CD4-positive, alpha-beta T cell treated with Interleukin-17A for 4 hours (primary cell): ENCODE measurements around the gene RLF.

ENCODE experiments used
- DNase-seq: peaks from one replicate; pipeline ENCODE4 v3.0.0-alpha.2; 2020; ENCODE audit warnings: mixed read lengths

RLF gene

DNA sequence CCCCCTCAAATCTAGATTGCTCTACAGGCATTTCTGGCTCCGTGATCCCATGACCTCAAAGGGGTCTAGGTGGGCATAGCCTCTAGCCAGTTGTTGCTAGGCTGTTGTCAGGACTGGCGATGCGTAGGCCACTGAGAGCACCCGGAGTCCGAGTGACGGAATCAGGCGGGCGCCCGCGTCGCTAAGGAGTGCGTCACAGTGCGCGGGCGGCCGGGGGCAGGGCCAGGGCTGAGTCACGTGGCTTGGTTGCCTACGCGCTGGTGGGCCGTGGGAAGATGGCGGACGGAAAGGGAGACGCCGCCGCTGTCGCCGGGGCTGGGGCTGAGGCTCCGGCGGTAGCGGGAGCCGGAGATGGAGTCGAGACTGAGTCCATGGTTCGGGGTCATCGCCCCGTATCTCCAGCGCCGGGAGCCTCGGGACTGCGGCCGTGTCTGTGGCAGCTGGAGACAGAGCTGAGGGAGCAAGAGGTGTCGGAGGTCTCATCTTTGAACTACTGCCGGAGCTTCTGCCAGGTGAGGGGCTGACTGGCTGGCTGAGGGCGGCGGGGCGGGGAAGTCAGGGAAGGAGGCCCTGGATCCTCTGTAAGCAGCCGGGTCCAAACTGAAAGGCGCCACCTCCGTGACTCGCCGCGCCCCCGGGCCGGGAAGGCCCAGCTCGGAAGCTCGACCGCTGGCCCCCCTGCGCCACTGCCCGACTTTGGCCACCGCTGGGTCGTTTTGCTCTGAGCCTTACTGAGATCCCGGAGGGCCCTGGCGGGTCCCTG, at the start of gene RLF:
TSS of gene RLF (plus strand) at position 263 of the 763 bp plus-strand sequence. CDS start at position 276, 13 bp downstream.
- DNase-seq: peak; percentile 95

- no peak for DNase-seq
These were observed 46.8 kb upstream of the RLF start for GRCh38 chr1:40114400-40114799.

DNA sequence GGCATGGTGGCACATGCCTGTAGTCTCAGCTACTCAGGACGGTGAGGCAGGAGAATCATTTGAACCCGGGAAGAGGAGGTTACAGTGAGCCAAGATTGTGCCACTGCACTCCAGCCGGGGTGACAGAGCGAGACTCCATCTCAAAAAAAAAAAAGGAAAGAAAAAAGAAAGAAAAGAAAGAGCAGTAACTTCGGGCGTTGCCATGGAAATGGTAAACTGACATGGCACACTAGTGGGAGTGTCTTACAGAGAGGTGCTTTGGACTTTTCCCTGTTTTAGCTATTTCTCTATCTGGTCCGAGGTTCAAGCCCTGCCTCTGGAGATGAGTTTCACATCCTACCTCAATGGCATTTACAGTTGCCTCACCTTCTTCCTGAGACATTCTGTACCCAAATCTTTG, 41.1 kb upstream of the RLF start:
- no peak for DNase-seq

DNA sequence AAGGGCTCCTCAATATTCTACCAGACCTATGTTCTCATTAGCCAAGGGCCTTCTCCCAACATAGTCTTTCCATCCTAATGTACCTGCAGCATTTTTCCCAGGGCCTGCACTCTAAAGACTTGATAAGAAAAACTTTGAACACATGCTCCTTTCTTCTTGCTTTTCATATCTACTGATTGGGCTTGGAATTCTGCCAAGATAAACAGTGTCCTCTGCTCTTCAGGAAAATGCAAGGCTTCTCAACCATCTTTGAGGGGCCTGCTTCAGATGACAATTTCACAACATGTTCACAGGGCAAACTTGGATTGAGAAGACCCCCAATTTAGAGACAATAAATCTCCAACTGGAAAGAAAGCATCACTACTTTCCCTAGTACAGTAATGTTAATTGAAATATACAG, 38.3 kb upstream of the RLF start:
- DNase-seq: no peak

GRCh38 chr1:40130892-40131291, 30.3 kb upstream of the RLF start:
- DNase-seq: no peak

DNA sequence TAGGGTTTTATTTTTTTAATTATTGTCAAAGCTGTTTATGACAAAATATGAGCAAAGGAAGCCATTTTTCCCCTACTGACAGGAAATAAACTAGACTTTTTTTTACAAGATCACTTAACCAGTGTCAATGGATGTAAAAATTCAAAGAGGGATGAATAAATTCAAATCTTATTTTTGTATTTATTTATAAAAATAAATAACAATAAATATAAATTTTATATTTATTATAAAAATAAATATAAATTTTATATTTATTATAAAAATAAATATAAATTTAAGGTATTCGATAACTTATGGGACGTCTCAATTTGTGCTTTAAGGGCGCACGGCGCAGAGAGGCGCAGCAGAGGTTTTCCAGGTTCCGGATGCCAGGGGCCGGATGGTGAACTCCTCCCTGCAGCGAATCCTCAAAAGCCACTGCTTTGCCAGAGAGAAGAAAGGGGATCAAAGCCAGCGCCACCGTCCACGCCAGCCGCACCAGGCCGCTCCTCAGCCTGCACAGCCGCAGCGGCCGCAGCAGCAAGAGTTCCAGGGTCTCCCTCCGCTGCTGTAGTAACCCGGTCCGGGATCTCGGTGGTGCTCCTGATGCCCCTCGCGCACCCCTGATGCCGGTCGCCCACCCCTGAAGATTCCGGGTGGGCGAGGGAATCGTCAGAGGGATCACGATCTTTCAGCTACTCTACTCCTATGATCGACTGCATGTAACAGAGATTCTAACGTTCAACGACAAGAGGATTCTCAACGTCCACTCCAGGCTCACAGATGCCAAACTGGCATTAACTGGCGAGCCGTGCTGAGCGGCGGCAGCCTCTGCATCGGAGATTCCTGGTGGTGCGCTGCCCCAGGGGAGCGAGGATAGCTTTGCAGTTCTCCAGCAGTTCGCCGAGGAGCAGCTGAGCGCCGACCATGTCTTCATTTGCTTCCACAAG, 28.5 kb upstream of the RLF start:
- DNase-seq: no peak

DNA sequence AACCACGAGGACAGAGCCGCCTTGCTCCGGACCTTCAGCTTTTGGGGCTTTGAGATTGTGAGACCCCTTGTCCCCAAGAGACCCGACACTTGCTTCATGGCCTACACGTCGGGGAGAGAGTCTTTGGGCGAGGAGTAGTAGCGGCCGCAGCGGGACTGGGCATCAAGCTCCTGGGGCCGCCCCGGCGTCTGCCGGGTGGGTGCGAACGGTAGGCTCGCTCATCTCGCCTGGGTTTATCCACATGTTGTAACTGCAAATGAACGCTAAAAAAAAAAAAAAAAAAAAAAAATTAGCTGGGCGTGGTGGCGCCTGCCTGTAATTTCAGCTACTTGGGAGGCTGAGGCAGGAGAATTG, 27.9 kb upstream of the RLF start:
- no peak for DNase-seq

DNA sequence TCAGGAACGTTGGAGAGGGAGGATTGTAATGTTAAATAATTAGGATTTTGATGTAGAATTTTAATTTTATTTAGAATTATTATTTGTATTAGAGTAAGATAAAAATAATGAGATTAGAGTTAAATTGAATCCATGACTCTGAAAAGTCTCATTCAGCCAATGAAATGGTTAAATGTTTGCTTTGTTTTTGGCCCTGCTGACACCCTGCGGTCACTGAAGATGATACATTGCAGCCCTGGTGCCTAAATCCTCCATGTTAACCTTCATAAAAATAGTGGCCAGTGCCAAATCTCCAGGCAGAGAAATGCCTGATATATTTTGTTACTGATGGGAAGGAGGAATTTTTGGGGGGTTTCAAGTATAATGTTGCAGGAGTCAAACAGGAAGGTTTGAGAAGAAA, 27.3 kb upstream of the RLF start:
- DNase-seq: no peak

DNA sequence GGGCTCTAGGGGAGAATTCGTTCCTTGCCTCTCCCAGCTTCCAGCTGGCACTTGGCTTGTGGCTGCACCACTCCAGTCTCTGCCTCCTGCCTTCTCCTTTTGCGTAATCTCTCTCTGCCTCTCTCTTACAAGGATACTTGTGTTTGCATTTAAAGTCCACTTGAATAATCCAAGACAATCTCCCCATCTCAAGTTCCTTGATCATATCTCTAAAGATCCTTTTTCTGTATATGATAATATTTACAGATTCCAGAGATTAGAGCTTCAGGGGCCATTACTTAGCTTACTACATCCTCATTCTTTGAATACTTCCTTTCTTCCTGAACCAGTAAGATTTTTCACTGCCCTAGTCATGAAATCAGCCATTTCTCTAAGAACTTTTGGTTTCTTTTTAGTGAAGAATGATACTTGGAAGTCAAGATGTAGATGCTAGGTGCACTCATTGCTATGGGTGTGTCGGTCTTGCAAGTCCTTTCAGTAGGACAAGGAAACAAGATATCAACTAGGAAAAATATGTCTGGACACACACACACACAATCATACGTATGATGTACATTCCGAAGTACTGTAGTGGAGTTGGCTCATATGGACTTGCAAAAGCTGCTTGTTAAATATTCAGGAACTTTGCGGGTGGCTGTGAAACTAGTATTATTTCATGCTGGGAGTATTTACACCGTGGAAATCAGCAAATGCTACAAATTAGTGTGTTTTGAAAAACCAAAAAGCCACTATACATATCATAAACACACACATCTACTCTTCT, 20.8 kb upstream of the RLF start:
- no peak for DNase-seq

- DNase-seq: no peak
These were observed 19.2 kb upstream of the RLF start for GRCh38 chr1:40141878-40142535.

- peak; percentile 68 for DNase-seq
These were observed 17.2 kb upstream of the RLF start for GRCh38 chr1:40143891-40144575.

GRCh38 chr1:40151457-40152079, 9.6 kb upstream of the RLF start:
- DNase-seq: no peak

DNA sequence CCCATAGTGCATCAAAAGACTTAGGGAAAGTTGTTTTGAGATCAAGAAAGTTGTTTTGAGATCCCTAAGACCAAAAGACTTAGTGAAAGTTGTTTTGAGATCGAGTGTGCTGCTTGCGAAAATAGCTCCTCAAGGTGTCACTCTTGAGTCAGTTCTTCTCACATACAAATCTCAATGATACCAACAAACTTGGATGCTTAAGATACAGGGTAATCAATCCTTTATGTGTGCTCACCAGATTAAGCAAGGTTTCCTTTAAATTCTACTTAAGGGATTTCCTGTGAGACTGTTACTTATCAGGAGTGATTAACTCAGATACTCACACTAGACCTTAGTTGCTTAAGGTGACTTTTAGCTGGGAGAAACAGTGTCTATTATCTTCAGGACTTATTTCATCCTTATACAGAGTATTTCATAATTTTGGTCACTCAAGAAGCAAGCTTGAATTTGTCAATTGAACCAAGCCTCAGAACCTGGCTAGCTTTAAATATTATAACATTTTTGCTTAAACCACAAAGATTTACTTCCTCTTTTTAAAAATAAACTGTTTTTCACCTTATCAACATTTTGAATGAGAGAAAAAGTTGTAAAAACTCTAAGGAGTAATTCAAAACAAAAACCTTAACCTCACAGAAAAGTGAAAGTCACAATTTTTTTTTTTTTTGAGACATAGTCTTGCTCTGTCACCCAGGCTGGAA, 8.0 kb upstream of the RLF start:
- peak; percentile 51 for DNase-seq

DNA sequence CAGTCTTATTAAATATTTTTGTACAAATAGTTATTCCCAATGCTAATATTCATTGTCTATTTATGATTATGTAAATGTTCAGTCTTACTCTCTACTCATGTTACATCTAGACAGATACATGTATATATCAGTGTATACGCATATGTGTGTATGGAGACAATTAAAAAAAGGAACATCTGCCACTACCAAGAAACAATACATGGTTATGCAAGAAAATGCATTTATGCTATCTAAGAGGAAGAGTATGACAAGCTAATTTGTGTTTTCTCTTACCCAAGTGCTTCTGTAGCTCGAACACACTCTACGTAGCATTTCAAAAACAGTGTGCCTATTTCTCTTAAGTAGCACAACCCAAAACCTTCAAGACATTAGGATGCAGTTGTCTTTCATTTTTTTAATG, 6.1 kb upstream of the RLF start:
- DNase-seq: no peak

DNA sequence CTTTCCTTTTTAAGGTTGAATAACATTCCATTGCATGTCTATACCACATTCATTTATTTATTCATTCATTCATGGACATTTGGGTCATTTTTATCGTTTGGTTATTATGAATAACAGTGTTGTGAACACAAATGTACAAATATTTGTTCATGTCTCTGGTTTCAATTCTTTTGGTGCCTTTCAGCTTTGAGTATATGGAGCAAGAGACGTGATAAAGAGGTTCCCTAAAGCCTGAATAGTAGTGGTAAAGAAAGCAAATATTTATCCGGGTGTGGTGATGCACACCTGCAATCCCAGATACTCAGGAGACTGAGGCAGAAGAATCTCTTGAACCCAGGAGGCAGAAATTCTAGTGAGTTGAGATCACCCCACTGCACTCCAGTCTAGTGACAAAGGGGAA, 5.3 kb upstream of the RLF start:
- no peak for DNase-seq

DNA sequence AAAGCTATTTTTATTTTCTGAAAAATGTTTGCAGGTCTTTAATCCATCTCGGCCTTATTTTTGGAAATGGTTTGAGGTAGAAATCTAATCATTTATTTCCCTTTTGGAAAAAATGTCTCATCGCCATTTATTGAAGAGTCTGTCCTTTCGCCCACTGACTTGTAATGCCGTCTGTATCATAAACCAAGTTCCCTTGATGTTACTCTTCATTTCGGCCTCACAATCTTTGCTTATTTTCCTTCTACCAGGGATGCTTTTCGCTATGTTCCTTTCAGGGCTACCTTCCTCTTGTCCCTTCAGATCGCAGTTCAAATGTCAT, 422 bp upstream of the RLF start:
- DNase-seq: no peak

DNA sequence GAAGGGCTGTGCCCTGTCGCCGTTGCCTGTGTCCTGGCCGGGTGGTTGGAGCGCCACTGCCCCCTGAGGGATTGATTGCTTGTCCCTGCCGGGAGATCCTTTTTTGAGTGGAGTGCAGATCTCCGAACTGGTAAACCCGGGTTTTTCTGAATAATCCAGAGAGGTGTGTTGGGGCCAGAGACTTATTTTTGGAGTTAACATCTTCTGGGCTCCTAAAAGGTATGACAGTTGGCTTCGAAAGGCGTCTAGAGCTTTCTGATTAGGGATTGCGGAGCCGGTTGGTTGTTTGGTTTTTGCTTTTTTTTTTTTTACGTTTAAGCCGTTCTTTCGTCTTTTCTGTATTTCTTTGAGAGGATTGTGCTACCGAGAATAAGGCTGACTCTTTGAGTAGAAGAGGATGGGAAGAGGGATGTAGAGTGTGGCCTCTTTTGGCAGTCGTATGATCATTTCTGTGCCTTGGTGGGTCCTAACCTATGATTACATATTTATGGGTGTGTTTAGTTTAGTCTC, 756 bp downstream of the RLF start:
- DNase-seq: no peak

DNA sequence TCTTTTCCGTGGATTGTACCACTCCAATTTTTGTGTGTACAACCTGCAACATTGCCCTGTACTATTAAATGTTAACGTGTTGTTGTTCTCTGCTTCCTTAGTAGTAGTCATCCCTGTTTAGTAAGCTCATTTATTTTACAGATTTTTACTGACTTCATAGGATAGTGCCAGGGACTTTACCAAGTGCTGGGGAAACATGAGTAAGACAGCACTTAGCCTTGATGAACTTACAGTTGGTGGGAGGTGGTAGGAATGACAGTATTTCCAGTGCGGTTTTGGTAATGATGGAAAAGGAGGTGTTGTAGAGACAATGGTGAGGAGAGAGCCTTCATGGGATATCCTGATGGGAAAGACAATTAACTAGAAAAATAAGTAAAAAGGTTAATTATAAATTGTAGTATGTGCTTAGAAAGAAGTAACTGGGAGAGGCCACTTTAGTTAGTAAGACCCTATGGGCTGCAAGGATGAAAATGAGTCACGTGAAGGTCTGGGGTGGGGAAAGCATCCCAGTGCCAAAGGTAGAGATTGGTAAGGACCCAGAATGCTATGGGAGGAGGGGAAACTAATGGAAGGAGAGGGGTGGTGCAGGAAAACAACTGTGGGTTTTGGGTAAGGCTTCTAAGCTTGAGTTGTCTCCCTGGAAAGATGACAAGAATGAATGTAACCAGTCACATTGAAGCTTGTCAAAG, 1.7 kb downstream of the RLF start:
- no peak for DNase-seq

- no peak for DNase-seq
These were observed 6.1 kb downstream of the RLF start for GRCh38 chr1:40167317-40167716.

- DNase-seq: no peak
These were observed 9.8 kb downstream of the RLF start for GRCh38 chr1:40171036-40171435.
